Occipital lobe (tissue), 2 donors: Measurements from ENCODE around the gene ZFYVE28. TPM values are rescaled to one million over a fixed set of nuclear protein-coding genes. Genes with fewer than 3 reads are reported as not detected.

Experiments used
- DNase-seq: peaks from one replicate; lab custom pipeline; 2025; lab: John Stamatoyannopoulos, UW
- total RNA-seq: library from RNA; depleted of rRNA; stranded (reverse); fragments of >200 nt; gene quantifications from one replicate; pipeline ENCODE4 v1.2.3, GENCODE V29; 2014

The ZFYVE28 gene
- total RNA-seq, 1 donor from 2014 or later: 3.7 TPM

DNA sequence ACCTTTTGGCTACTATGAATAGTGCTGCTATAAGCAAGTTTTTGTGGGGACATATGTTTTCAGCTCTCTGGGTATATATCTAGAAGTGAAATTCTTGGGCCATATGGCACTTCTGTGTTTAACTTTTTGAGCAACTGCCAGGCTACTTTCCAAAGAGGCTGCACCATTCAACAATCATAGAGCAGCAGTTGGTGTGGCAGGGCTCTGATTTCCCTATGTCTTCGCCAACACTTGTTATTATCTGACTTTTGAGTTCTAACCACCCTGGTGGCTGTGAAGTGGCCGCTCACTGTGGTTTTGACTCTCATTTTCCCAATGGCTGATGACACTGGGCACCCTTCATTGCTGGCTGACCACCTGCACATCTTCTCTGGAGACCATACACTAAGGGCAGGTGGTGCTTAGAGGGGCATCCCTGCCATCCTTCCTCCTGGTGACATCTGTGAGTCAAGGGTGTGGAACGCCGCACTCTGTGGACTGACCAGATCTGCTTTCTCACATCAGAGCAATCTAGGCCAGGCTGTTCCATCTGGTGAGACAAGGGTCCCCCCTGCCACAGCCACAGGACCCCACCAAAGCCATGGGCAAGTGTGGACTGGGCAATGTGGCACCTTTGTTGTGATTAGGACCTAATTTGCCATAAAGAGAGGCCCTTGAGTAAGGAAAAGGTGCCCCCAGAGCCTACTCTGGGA is 49.6 kb downstream of the ZFYVE28 start:
- DNase-seq: no peak

GRCh38 chr4:2367626-2368025 is 50.8 kb downstream of the ZFYVE28 start:
- DNase-seq: no peak

GRCh38 chr4:2366252-2367192 is 51.9 kb downstream of the ZFYVE28 start:
- peak; percentile 71 for DNase-seq

DNA sequence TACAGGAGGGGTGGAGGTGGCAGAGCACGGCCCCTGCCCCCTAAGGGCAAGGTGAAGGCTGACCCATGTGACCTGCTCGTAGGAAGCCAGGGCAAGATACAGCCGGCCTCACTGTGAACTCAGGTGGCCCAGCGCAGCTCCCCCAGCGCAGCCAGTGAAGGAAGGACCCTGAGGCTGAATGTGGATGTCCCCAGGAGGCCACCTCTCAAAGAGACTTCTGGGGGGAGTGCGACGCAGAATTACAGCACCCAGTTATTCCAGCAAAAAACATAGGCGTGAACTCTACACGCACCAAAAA is 52.6 kb downstream of the ZFYVE28 start:
- DNase-seq: no peak

GRCh38 chr4:2365054-2365912 is 53.2 kb downstream of the ZFYVE28 start:
- no peak for DNase-seq

DNA sequence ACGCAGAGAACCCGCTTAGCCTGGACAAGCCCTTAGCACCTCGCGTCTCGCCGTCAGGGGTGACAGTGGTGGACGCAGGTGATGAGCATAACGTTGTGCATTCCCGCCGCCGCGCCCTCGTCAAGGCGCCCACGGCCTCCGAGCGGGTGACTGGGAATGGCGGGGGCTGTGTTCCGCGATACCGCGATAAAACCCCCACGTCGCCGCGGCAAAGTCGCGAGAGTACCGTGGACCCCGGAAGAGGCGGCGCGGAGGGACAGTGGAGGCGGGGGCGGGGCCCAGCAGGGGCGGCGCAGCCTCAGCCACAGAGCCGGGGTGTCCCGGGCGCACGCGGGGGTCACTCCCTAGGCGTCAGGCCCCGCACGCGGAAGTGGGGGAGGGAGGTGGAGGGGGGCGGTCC is 53.8 kb downstream of the ZFYVE28 start:
- no peak for DNase-seq

- no peak for DNase-seq
These were observed 54.3 kb downstream of the ZFYVE28 start for GRCh38 chr4:2363951-2364653.

DNA sequence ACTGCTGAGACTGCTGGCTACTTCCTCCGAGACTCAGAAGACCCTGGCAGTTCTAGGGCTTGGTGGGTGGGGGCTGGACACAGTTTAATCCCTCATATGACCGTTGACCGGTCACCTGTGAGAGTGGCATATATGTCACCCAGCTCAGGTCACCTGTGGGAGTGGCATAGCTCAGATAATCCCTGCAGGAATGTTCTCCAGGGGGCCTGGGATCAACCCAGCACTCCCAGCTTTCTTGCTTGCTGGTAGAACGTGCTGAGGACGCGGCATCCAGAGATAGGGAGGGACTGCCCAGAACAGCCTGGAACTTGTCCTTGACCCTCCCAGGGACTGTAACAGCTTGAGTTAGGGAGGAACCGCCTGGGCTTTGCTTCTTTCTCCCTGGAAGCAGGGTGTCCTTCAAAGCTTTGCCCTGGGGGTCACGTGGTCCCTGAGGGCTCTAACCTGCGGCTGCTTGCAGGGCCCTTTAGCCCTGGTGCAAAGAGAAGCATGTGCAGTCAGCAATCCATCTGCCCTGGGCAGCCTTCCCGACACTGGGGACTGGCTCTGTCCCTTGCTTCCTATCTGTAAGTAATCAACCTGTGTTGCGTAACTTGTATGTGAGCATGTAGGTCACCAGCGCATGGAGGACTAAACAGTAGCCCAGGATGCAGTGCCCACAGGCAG is 55.3 kb downstream of the ZFYVE28 start:
- no peak for DNase-seq

DNA sequence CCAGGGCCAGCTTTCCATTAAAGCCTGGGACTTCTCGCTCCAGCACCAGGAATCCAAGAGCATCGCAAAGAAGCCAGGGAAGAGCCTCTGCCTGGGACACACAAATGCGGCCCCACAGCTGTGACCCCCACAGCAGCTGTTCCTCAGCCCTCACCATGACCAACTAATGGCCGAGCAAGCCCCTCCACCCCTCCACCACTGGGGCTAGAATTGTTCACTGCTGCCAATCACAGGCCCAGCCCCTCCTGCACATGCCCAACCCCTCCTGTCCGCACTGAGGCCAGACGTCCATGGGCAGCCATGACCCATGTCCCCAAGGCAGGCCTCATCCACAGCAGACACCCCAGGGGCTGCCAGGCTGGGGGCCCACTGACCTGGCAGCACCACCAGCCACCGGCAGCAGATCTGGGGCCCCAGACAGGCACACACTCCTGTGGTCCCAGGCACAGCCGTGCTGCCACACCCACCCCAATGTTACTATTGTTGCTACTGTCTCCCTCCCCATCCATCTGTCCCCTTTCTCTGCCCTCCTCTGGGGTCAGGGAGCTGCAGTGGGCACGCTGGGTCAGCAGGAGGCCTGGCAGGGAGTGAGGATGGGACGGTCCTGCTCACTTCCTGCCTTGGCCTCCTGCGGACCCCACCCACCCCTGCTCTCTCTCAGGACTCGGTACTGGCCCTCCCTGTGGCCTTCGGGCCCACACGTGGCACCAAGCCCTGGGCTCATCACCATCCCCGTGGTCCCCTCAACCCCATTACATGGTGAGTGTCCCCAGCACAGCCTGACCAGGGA is 56.0 kb downstream of the ZFYVE28 start:
- no peak for DNase-seq

GRCh38 chr4:2361366-2362265 is 56.8 kb downstream of the ZFYVE28 start:
- DNase-seq: no peak

DNA sequence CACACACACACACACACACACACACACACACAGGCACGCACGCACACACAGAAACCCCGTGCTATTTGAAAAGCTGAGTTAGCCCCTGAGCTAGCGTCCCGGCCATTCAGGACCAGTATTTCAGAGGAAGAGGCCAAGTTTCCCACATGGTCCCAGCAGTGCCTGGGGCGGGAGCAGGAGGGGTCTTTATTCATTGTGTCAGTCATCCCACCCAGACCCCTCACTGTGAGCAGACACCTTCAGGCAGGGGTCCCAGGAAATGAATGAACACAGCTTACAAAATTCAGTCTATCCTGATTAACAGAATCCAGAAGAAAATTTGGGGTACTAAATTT is 58.1 kb downstream of the ZFYVE28 start:
- DNase-seq: no peak

GRCh38 chr4:2359591-2360395 is 58.7 kb downstream of the ZFYVE28 start:
- no peak for DNase-seq

DNA sequence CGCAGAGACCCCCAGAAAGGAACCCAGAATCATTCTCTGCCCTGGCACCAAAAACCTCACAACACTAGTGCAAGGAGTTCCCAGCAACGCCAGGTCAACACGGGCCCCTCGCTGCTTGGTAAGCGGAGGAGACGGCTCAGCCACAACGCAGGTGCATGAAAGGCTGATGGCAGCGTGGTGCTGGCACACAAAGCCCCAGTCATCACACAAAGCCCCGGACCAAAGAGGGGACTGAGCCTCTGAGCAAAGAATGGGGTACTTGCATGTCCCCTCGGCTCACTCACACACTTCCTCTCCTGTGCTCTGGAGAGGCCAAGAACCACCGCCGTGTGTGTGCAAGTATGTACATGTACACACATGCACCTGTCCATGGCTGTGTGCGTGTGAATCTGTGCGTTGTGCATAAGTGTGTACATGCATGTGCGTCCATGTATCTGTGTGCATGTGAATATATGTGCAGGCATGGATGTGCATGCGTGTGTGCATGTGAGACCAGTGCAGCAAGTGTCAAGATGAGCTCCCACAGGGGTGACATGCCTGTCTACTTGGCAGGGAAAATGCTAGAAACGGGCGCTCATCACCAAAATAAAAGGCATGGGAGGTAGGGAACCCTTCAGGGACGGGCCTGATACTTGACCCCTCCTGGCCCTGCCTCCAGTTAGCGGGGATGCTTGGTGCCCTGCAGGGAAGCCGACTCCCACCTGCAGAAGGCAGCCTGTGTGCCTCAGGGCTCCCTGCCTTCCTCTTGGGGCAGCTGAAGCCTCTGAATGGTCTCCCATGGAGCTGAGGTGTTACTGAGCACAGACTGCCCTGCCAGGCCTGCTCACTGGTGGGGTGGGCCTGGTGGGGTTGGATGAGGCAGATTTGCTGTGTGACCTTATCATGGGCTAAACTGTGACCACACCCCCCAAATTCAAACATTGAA is 60.4 kb downstream of the ZFYVE28 start:
- DNase-seq: no peak

DNA sequence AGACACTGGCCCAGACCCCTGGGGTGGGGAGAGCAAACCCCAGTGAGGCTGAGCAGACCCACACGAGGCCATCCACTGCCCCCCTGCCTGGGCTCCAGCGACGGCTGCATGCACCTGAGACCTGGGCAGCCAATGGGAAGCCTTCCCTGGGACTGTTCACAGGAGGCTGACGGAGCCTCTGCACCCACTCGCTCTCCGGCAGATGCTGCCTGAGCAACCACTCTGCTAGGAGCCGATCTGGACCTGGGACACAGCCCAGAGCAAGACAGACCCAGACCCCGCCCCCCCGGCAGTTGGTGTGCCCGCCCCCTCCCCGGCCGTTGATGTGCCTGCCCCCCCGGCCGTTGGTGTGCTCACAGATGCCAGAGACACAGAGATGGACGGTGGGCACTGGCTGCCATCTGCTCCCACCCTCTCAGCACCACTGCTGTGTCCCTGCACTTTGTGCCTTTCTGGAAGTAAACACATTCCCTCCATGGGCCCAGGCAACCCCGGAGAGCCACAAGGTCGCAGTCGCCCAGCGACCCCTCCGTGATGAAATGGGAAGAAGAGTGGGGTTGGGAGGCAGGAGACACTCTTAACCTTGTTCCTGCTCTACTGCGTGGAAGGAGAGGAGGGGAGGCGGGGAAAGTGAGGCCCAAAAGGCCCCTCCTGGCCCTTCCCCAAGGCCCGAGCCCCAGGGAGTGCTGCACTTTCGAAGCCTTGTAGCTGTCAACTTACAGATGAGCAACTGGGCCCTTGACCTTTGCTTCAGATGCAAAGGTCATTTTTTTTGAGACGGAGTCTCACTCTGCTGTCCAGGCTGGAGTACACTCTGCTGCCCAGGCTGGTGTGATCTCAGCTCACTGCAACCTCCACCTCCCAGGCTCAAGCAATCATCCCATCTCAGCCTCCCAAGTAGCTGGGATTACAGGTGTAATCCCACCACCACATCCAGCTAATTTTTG is 62.0 kb downstream of the ZFYVE28 start:
- no peak for DNase-seq

GRCh38 chr4:2354760-2355159 is 63.7 kb downstream of the ZFYVE28 start:
- no peak for DNase-seq

GRCh38 chr4:2354118-2354517 is 64.3 kb downstream of the ZFYVE28 start:
- no peak for DNase-seq
